Tibial nerve (tissue), 4 donors: ENCODE measurements around the gene CES2. TPM values are rescaled to one million over a fixed set of nuclear protein-coding genes. Genes with fewer than 3 reads are reported as not detected.
"Not testable (repeated sequence)": the region's sequence is repeated elsewhere in the genome, so short reads cannot be mapped to it uniquely, and the experiment has no call there.

Experiments used
- DNase-seq, 2 donors: peaks; one replicate each; pipeline ENCODE4 v3.0.0-alpha.2; 2019; ENCODE audit warnings: low spot score in 2 of 2
- H3K27ac ChIP-seq, 4 donors: fragments of 200-600 bp; sonication (generic) in 3 of 4; one replicate each; pipeline ENCODE4 v1.5.1; 2017 to 2019; ENCODE audit warnings: mild to moderate bottlenecking in 1 of 4
- H3K27me3 ChIP-seq, 2 donors: fragments of 200-600 bp; sonication (generic) in 1 of 2; one replicate each; pipeline versions ENCODE4 v1.5.1 to v1.6.0; 2017 to 2019
- H3K36me3 ChIP-seq, 3 donors: fragments of 200-600 bp; sonication (generic); one replicate each; pipeline ENCODE4 v1.5.1; 2018 to 2019
- H3K4me1 ChIP-seq, 4 donors: fragments of 200-600 bp; sonication (generic) in 3 of 4; one replicate each; pipeline ENCODE4 v1.5.1; 2017 to 2019
- H3K4me3 ChIP-seq, 4 donors: fragments of 200-600 bp; sonication (generic) in 3 of 4; one replicate each; pipeline ENCODE4 v1.5.1; 2017 to 2019; ENCODE audit warnings: mild to moderate bottlenecking in 1 of 4, moderate library complexity in 1 of 4
- H3K9me3 ChIP-seq, 4 donors: fragments of 200-600 bp; sonication (generic) in 3 of 4; one replicate each; pipeline ENCODE4 v1.5.1; 2017 to 2019
- CTCF ChIP-seq, 5 experiments: fragments of 200-600 bp in 3 of 5; fragments of 450-650 bp in 2 of 5; sonication (generic) in 3 of 5; IDR thresholded peaks; one replicate each; pipeline ENCODE4 v1.5.1; 2016 to 2019; ENCODE audit warnings: antibody characterized with exemption in 5 of 5, mild to moderate bottlenecking in 3 of 5, moderate library complexity in 2 of 5
- EP300 ChIP-seq, 2 donors: sonication (generic); formaldehyde crosslinking; IDR thresholded peaks; one replicate each; pipeline ENCODE4 v1.6.1; 2017; ENCODE audit warnings: antibody characterized with exemption in 2 of 2, mild to moderate bottlenecking in 1 of 2
- POLR2A ChIP-seq, 2 donors: fragments of 450-650 bp; IDR thresholded peaks; one replicate each; pipeline ENCODE4 v1.6.1; 2017; ENCODE audit warnings: antibody characterized with exemption in 2 of 2, mild to moderate bottlenecking in 2 of 2, moderate library complexity in 2 of 2
- WGBS, 2 donors: methylation state at CpG; one replicate each; pipeline ENCODE4 v1.1.5; 2018; 5-methylcytosine and 5-hydroxymethylcytosine counted together
- total RNA-seq, 4 donors: library from RNA; depleted of rRNA; stranded (reverse); fragments of >200 nt; gene quantifications; one replicate each; pipeline ENCODE4 v1.1.0, GENCODE V29; 2016

Gene CES2
- total RNA-seq, 4 donors from 2014 or later: 29.2 to 45.0 (median 34.4) TPM

GRCh38 chr16:66894948-66895688 lies 40.2 kb upstream of the CES2 start:
- peak; percentile 40 to 77 for DNase-seq
- 40 to 47% methylated on average over 11 of the region's 11 CpGs for WGBS, 2 donors
- Histone ChIP-seq H3K9me3 (no peaks in the 10 kb centered on the region), H3K36me3 (peaks cover 0 to 15% (median 0%) of the 10 kb centered on the region in 3 donors), H3K4me1 (peaks cover 0 to 40% (median 17%) of the 10 kb centered on the region in 4 donors), H3K4me3 (no peak overlapping the region), H3K27me3 (no peaks in the 10 kb centered on the region), H3K27ac (peak overlapping the region in 1 of 4 donors; percentile 57)
- peak; percentile 53 to 78 (median 64) for TF ChIP-seq CTCF (IDR thresholded peaks at IDR 0.05)
- no peak for TF ChIP-seq POLR2A (IDR thresholded peaks at IDR 0.05)

DNA sequence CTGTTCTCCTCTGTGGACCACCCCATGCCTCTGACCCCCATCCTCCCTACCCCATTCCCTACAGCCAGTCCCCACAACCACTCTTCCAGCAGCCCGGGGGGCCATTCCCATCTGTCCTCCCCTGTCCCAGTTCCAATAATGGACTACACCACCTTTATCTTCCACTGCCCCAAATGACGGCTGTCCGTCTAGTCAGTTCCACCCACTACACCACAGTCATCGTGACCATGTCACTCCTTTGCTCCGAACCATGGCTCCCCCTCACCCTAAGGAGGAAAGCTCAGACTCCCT lies 39.7 kb upstream of the CES2 start:
- peaks cover 0 to 45% (median 21%) of the 10 kb centered on the region in 4 donors for H3K4me1 ChIP-seq
- TF ChIP-seq CTCF (IDR thresholded peaks at IDR 0.05) (no peak), POLR2A (IDR thresholded peaks at IDR 0.05) (no peak), EP300 (IDR thresholded peaks at IDR 0.05) (no peak)
- H3K27ac ChIP-seq: peak overlapping the region in 2 of 4 donors; percentile 57

DNA sequence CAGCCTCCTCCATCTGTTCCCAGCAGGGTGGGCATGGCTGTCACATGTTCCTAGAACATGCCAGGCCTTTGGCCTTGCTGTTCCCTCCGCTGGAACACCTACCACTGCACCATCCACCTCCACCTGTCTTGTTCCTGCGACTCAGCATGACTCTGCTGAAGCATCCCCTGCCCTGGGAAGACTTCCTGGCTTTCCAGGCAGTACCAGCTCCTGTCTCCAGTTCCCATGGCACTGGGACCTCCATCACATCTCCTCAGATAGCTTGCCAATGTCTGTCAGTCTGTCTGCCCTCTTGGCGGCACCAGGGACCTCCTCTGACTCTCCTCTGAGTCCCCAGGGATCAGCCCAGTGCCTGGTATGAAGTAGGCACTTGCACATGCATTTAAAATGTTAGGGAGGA lies 39.3 kb upstream of the CES2 start:
- TF ChIP-seq POLR2A (IDR thresholded peaks at IDR 0.05): no peak
- no peak for TF ChIP-seq CTCF (IDR thresholded peaks at IDR 0.05)
- TF ChIP-seq EP300 (IDR thresholded peaks at IDR 0.05): no peak
- Histone ChIP-seq H3K27me3 (no peaks in the 10 kb centered on the region), H3K36me3 (peaks cover 0 to 15% (median 0%) of the 10 kb centered on the region in 3 donors), H3K9me3 (no peaks in the 10 kb centered on the region), H3K4me1 (peaks cover 0 to 49% (median 23%) of the 10 kb centered on the region in 4 donors), H3K4me3 (no peak overlapping the region), H3K27ac (peak overlapping the region in 3 of 4 donors; percentile 57 to 62 (median 57))
- WGBS, 2 donors: 80 to 89% methylated on average over 3 of the region's 3 CpGs
- DNase-seq: no peak

More for the DNA sequence above, 39.7 kb upstream of the CES2 start:
- 81 to 82% methylated on average over 5 of the region's 5 CpGs for WGBS, 2 donors
- Histone ChIP-seq H3K36me3 (peaks cover 0 to 15% (median 0%) of the 10 kb centered on the region in 3 donors), H3K4me3 (no peak overlapping the region), H3K9me3 (no peaks in the 10 kb centered on the region), H3K27me3 (no peaks in the 10 kb centered on the region)
- no peak for DNase-seq

DNA sequence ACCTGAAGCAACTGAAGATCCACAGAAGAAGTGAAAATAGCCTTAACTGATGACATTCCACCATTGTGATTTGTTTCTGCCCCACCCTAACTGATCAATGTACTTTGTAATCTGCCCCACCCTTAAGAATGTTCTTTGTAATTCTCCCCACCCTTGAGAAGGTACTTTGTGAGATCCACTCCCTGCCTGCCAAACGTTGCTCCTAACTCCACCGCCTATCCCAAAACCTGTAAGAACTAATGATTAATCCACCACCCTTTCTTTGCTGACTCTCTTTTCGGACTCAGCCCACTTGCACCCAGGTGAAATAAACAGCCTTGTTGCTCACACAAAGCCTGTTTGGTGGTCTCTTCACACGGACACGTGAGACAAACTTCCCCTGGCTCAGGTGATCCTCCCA lies 38.6 kb upstream of the CES2 start:
- not testable (repeated sequence) for DNase-seq, H3K36me3 ChIP-seq, H3K4me3 ChIP-seq, H3K9me3 ChIP-seq, H3K27me3 ChIP-seq
- peaks cover 0 to 56% (median 29%) of the 10 kb centered on the region in 4 donors for H3K4me1 ChIP-seq
- H3K27ac ChIP-seq: peak overlapping the region in 3 of 4 donors; percentile 57 to 62 (median 57)
- 73% methylated on average over 5 of the region's 5 CpGs for WGBS, 2 donors

- Histone ChIP-seq H3K36me3 (no peaks in the 10 kb centered on the region), H3K4me3 (no peak overlapping the region), H3K27me3 (no peaks in the 10 kb centered on the region), H3K4me1 (peaks cover 0 to 63% (median 29%) of the 10 kb centered on the region in 4 donors), H3K27ac (peak overlapping the region in 3 of 4 donors; percentile 57 to 85 (median 79)), H3K9me3 (no peaks in the 10 kb centered on the region)
- no peak for DNase-seq
- TF ChIP-seq EP300 (IDR thresholded peaks at IDR 0.05): no peak
- no peak for TF ChIP-seq POLR2A (IDR thresholded peaks at IDR 0.05)
- no peak for TF ChIP-seq CTCF (IDR thresholded peaks at IDR 0.05)
- 43 to 46% methylated on average over 3 of the region's 3 CpGs for WGBS, 2 donors
Measured at GRCh38 chr16:66898207-66898606, 37.1 kb upstream of the CES2 start.
